HG02981 (cell line): ENCODE data around the gene ATP6V1G1.

Source experiments
- ATAC-seq: cut with Tn5 transposase; IDR thresholded peaks from one replicate; pipeline ENCODE4 v1.9.1; 2021; ENCODE audit warnings: mild to moderate bottlenecking, moderate library complexity; ENCODE audit not compliant: unreplicated experiment

Gene ATP6V1G1

DNA sequence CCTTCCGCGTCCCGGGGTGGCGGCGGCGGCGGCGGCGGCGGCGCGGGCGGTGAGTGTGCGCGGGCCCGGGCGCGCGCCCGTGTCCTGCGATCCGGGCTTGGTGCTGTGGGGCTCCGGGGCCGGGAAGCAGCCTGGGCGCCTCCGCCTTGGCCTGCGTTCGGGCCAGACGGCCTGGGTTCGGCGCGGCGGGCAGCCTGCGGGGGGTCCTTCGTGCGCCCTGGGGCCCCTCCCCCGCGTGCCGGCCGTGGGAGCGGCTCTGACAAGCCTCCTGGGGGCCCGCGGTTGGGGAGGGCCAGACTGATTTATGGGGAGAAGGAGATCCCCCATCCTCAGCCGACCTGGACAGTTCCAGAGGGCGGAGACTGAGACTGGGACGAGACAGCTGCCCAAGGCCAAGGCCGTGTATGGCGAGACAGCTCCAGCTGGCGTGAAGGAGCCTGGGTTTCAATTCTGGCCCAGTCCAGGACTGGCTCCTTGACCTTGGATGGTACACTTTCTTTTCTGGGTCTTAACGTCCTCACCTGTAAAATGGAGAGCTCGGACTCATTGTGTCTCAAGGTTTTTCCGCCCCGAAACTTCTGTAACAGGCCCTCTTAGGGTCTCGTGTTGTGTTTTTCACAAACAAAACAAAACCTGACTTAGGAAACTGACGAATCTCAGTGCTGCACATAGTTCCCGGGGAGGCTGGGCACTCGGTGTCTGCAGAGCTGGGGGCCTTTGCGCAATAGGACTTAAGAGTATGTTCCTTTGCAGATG lies 24.1 kb downstream of the ATP6V1G1 start:
- peak; percentile 33 for ATAC-seq

- ATAC-seq: no peak
Measured at GRCh38 chr9:114612272-114612923, 24.8 kb downstream of the ATP6V1G1 start.

DNA sequence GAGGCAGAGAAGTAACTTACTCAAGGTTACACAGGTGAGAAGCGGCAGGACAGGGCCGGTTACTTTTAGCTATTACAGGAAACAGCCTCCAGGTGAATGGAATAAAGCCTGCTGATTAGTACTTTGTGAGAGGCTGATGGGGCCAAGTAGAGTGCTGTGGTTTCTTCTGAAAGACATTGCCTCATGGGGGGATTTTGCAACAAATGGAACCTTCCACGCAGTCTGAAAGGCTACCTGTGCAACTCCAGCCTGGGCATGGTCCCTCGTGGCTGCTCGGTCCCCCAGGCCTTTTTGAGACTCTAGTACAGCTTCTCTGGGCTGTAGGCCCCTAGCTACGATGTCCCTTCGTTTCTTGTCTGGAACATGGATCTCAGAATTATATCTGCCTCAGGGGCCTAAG lies 25.5 kb downstream of the ATP6V1G1 start:
- ATAC-seq: no peak

- ATAC-seq: no peak
Measured at GRCh38 chr9:114613919-114614318, 26.4 kb downstream of the ATP6V1G1 start.

DNA sequence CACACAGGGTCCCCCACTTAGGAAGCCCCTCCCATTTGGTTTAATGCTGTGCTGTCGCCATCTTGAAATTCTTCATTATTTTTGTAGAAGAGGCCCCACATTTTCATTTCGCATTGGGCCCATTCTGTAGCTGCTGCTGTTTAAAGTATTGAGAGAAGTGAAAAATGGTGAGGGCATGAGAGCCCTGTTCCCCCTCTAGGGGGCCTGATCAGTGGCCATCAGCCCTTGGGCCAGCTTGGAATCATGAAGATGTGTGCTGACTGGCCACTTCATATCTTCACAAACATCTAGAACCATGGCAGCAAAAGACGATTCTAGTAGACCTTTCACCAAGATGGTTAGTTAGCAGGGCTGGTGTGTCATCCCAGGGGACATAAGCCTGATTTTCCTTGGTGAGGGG lies 26.8 kb downstream of the ATP6V1G1 start:
- ATAC-seq: no peak

- peak; percentile 64 for ATAC-seq
Measured at GRCh38 chr9:114616684-114617520, 29.3 kb downstream of the ATP6V1G1 start.

- ATAC-seq: peak; percentile 49
Measured at GRCh38 chr9:114619191-114619761, 31.7 kb downstream of the ATP6V1G1 start.

DNA sequence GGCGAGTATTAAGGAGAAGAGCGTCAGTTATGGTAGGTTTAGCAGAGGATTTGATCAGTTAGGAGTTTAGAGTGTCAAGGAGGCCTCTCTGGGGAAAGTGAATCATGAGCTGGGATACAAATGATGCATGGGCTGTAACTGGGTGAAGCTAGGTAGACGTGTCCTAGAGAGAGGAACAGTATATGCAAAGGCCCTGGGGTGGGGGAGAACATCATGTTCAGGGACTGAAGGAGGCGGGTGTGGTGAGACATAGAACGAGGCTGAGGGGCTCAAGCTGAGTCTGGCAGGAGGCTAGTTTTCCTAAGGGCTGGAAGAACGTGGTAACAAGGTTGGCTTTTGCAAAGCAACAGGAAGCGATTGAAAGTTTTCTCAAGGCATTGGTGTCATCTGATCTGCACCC lies 34.0 kb downstream of the ATP6V1G1 start:
- ATAC-seq: no peak

GRCh38 chr9:114621975-114622609 lies 34.5 kb downstream of the ATP6V1G1 start:
- no peak for ATAC-seq

- no peak for ATAC-seq
Measured at GRCh38 chr9:114624677-114625076, 37.1 kb downstream of the ATP6V1G1 start.

GRCh38 chr9:114626415-114627020 lies 38.9 kb downstream of the ATP6V1G1 start:
- no peak for ATAC-seq

GRCh38 chr9:114627553-114627952 lies 40.0 kb downstream of the ATP6V1G1 start:
- no peak for ATAC-seq

- ATAC-seq: no peak
Measured at GRCh38 chr9:114629563-114630090, 42.1 kb downstream of the ATP6V1G1 start.

DNA sequence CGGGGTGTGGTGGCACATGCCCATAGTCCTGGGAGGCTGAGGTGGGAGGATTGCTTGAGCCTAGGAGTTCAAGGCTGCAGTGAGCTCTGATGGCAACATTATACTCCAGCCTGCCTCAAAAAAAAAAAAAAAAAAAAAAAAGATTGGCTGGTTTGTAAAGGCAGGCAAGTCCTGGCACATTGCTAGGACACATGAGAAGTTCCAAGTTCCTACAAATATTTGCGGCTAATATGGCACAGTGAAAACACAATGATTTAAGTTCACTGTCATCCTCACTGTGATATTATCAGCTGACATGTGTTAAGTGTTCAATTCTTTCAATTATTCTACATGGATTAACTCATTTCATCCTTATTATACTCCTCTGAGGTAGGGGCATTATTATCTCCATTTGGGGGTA lies 43.6 kb downstream of the ATP6V1G1 start:
- ATAC-seq: no peak

- no peak for ATAC-seq
Measured at GRCh38 chr9:114633438-114634089, 46.0 kb downstream of the ATP6V1G1 start.

- ATAC-seq: no peak
Measured at GRCh38 chr9:114634387-114634786, 46.8 kb downstream of the ATP6V1G1 start.

DNA sequence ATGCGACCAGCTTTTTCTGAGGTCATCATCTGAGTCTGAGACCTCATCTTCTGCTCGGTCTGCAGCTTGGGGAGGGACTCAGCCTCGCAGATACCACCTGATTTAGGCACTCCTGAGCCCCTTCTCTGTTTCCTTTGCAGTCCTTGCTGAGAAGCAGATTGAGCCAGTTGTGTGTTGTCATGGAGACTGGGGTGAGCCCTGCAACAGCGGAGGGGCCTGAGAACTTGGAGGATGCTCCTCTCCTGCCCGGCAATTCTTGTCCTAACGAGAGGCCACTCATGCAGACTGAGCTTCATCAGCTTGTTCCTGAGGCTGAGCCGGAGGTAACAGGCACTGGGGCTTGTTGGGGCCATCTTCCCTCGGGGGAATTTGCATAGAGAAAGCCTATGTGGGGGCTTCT lies 50.8 kb downstream of the ATP6V1G1 start:
- no peak for ATAC-seq

- no peak for ATAC-seq
Measured at GRCh38 chr9:114641967-114642366, 54.4 kb downstream of the ATP6V1G1 start.

GRCh38 chr9:114643001-114643400 lies 55.4 kb downstream of the ATP6V1G1 start:
- ATAC-seq: no peak

DNA sequence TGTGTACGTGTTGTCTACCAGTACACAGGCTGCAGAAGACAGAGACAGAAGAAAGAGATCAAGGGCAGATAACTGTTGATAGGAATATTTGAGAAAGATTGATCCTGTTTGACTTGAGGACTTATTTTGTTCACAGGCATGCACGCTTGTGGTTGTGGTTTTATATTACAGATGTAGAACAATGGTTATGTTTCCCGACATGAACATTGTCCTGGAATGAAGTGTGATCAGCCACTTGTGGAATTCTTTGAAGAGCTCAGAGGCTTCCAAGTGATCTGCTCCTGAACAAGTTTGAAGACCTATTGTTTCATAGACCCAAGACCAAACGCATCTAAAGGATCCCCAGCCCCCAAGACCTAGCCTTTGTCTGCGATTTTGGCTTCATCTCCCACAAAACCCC lies 56.3 kb downstream of the ATP6V1G1 start:
- no peak for ATAC-seq
